ENCODE measurements around the gene MPPED2.

The MPPED2 gene

DNA sequence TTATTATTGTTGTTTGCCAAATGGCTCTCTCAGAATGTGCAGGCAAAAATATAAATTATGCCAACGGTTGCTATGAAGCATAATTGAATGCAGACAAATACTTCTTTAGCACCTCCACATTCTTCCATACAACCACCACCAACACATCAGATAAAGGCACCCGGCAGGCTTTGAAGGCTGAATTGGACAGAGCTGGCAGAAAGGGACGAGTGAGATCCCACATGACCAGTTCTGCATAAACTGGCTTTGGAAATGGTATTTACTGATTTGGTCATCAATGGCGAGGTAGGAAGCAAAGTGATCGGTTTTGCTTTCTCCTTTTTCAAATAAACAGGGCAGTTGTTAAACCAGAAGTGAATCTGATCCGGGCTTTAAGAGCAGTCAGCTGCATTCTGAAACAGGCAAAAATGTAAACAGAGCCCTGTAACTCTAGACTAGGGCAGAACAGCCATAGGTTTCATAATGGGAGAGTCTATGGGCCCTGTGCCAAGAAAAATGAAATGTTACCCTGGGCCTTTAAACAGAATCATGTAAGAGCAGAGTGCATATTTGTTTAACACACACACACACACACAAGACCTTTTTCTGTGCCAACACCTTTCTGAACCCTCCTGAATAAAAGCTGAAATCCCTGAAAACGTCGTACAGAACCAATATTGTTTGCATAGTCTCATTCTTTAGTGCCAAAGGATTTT lies 97.7 kb downstream of the MPPED2 start:
- no peak for TF ChIP-seq REST (IDR thresholded peaks at IDR 0.05; ENCODE audit: insufficient read depth in 1 of 2, low read depth in 2 of 2, low read length in 2 of 2)
- TF ChIP-seq TAF1 (IDR thresholded peaks at IDR 0.05; ENCODE audit: borderline replicate concordance, insufficient read depth, low read length), result no peak
- no peak for TF ChIP-seq FOXP2 (optimal IDR thresholded peaks at IDR 0.05; ENCODE audit: borderline replicate concordance, extremely low read depth, extremely low read length, insufficient read depth)
- TF ChIP-seq SIN3A (IDR thresholded peaks at IDR 0.05; ENCODE audit: borderline replicate concordance, insufficient read depth, low read length), result no peak
- no peak for TF ChIP-seq POLR2AphosphoS5 (IDR thresholded peaks at IDR 0.05; ENCODE audit: low read depth, low read length)

- TF ChIP-seq SIN3A (IDR thresholded peaks at IDR 0.05; ENCODE audit: borderline replicate concordance, insufficient read depth, low read length) (no peak), POLR2AphosphoS5 (IDR thresholded peaks at IDR 0.05; ENCODE audit: low read depth, low read length) (no peak), REST (IDR thresholded peaks at IDR 0.05; ENCODE audit: insufficient read depth in 1 of 2, low read depth in 2 of 2, low read length in 2 of 2) (no peak), TAF1 (IDR thresholded peaks at IDR 0.05; ENCODE audit: borderline replicate concordance, insufficient read depth, low read length) (no peak), FOXP2 (optimal IDR thresholded peaks at IDR 0.05; ENCODE audit: borderline replicate concordance, extremely low read depth, extremely low read length, insufficient read depth) (no peak)
Measured at GRCh38 chr11:30487200-30487898, 98.8 kb downstream of the MPPED2 start.

DNA sequence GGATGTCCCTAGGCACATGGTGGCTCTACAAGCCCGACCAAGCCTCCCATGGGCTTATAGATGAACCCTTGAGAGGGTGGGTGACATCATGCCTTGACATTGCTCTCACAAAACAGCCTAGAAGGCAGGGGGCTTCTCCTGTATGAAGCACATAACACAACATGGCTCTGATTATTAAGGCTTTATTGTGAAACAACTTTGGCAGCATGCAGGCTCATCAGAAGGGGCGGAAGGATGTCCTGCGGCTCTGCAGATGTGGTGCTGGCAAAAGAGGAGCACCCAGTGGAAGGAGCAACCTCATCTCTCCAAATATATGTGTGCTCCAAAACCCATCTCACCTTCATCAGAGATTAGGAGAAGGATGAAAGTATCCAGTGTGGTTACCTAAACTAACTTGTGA lies 100.4 kb downstream of the MPPED2 start:
- TF ChIP-seq SIN3A (IDR thresholded peaks at IDR 0.05; ENCODE audit: borderline replicate concordance, insufficient read depth, low read length) (no peak), TAF1 (IDR thresholded peaks at IDR 0.05; ENCODE audit: borderline replicate concordance, insufficient read depth, low read length) (no peak), POLR2AphosphoS5 (IDR thresholded peaks at IDR 0.05; ENCODE audit: low read depth, low read length) (no peak), FOXP2 (optimal IDR thresholded peaks at IDR 0.05; ENCODE audit: borderline replicate concordance, extremely low read depth, extremely low read length, insufficient read depth) (no peak), REST (IDR thresholded peaks at IDR 0.05; ENCODE audit: insufficient read depth in 1 of 2, low read depth in 2 of 2, low read length in 2 of 2) (no peak)

DNA sequence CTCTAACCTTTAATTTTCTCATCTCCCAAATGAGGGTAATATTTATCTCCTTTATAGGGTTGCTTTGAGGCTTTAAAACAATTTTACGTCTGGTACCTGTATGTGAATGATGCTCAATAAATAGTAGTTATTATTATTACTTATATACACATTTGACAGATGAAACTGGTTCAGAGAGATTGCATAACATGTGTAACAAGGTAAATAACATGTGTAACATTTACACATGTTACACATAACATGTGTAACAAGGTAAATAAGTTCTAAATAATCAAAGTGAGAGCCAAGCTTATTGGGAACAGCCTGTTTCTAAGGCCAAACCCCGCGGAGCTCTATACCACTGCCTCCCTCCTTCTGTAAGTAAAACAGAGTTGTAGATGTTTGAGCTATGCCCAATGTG lies 100.9 kb downstream of the MPPED2 start:
- TF ChIP-seq FOXP2 (optimal IDR thresholded peaks at IDR 0.05; ENCODE audit: borderline replicate concordance, extremely low read depth, extremely low read length, insufficient read depth), result no peak
- TF ChIP-seq POLR2AphosphoS5 (IDR thresholded peaks at IDR 0.05; ENCODE audit: low read depth, low read length), result no peak
- no peak for TF ChIP-seq SIN3A (IDR thresholded peaks at IDR 0.05; ENCODE audit: borderline replicate concordance, insufficient read depth, low read length)
- TF ChIP-seq TAF1 (IDR thresholded peaks at IDR 0.05; ENCODE audit: borderline replicate concordance, insufficient read depth, low read length), result no peak
- no peak for TF ChIP-seq REST (IDR thresholded peaks at IDR 0.05; ENCODE audit: insufficient read depth in 1 of 2, low read depth in 2 of 2, low read length in 2 of 2)

Measured in PFSK-1 (cell line).